HepG2 (cell line): ENCODE measurements around the gene NPW. TPM values are rescaled to one million over a fixed set of nuclear protein-coding genes. Genes with fewer than 3 reads are reported as not detected.

ENCODE experiments used
- GABPA ChIP-seq, 2 experiments: IDR thresholded peaks; 2 replicates each; pipeline ENCODE4 v1.6.1; 2011 to 2016; ENCODE audit warnings: low read depth in 2 of 2, low read length in 1 of 2, missing biosample characterization in 1 of 2, missing genetic modification characterization in 1 of 2
- HMGA1 ChIP-seq: sonication (generic); formaldehyde crosslinking; conservative IDR thresholded peaks from 2 replicates; pipeline ENCODE4 v1.4.0; 2020; ENCODE audit warnings: missing genetic modification reagents
- KDM3A ChIP-seq: IDR thresholded peaks from 2 replicates; pipeline ENCODE4 v1.6.1; 2018; ENCODE audit warnings: low read depth, missing compliant biosample characterization
- KMT2A ChIP-seq: sonication (generic); formaldehyde crosslinking; IDR thresholded peaks from 2 replicates; pipeline ENCODE4 v1.4.0; 2020; ENCODE audit warnings: missing genetic modification reagents
- PHF21A ChIP-seq: sonication (generic); formaldehyde crosslinking; IDR thresholded peaks from 2 replicates; pipeline ENCODE4 v1.5.0; 2020; ENCODE audit warnings: mild to moderate bottlenecking, missing genetic modification reagents
- RXRB ChIP-seq: IDR thresholded peaks from 2 replicates; pipeline ENCODE4 v1.6.1; 2016; ENCODE audit warnings: borderline replicate concordance, missing genetic modification reagents, missing compliant biosample characterization
- TCF7L2 ChIP-seq: IDR thresholded peaks from 2 replicates; pipeline ENCODE4 v1.6.1; 2011; ENCODE audit warnings: mild to moderate bottlenecking, low read depth, low read length, moderate library complexity
- YEATS4 ChIP-seq: sonication (generic); formaldehyde crosslinking; IDR thresholded peaks from 2 replicates; pipeline ENCODE4 v1.4.0; 2020; ENCODE audit warnings: missing genetic modification reagents, borderline replicate concordance
- ZFP1 ChIP-seq: IDR thresholded peaks from 2 replicates; pipeline ENCODE4 v1.6.1; 2016
- ZFY ChIP-seq: sonication (generic); formaldehyde crosslinking; IDR thresholded peaks from 2 replicates; pipeline ENCODE4 v1.4.0; 2020; ENCODE audit warnings: missing genetic modification reagents
- ZNF235 ChIP-seq: sonication (generic); formaldehyde crosslinking; IDR thresholded peaks from 2 replicates; pipeline ENCODE4 v1.8.1; 2023; ENCODE audit warnings: mild to moderate bottlenecking, missing genetic modification reagents, borderline replicate concordance
- ZNF292 ChIP-seq: sonication (generic); formaldehyde crosslinking; IDR thresholded peaks from 2 replicates; pipeline ENCODE4 v1.8.1; 2022; ENCODE audit warnings: mild to moderate bottlenecking, low read depth, missing genetic modification reagents, borderline replicate concordance
- ZNF317 ChIP-seq: sonication (generic); formaldehyde crosslinking; IDR thresholded peaks from 2 replicates; pipeline ENCODE4 v1.5.0; 2020; ENCODE audit warnings: mild to moderate bottlenecking, missing genetic modification reagents
- ZNF605 ChIP-seq: sonication (generic); formaldehyde crosslinking; IDR thresholded peaks from 2 replicates; pipeline ENCODE4 v1.8.0; 2022; ENCODE audit warnings: mild to moderate bottlenecking, missing genetic modification reagents
- ZNF737 ChIP-seq: sonication (generic); formaldehyde crosslinking; IDR thresholded peaks from 2 replicates; pipeline ENCODE4 v1.5.0; 2020; ENCODE audit warnings: missing genetic modification reagents, mild to moderate bottlenecking, borderline replicate concordance
- ZSCAN31 ChIP-seq: sonication (generic); formaldehyde crosslinking; IDR thresholded peaks from 2 replicates; pipeline ENCODE4 v1.5.0; 2020; ENCODE audit warnings: low read depth, mild to moderate bottlenecking, missing genetic modification reagents
- ZSCAN9 ChIP-seq: IDR thresholded peaks from 2 replicates; pipeline ENCODE4 v1.6.1; 2016; ENCODE audit warnings: borderline replicate concordance
- polyA plus RNA-seq, 8 experiments: library from polyadenylated mRNA; depleted of rRNA in 3 of 8; stranded (reverse) in 7 of 8; unstranded in 1 of 8; fragments of >200 nt; fragmentation: Illumina TruSeq in 4 of 8; extraction: Trizol in 4 of 8; gene quantifications; 2 replicates each; pipeline versions ENCODE4 v1.2.1 to v1.2.3, GENCODE V29; 2011 to 2016; ENCODE audit warnings: low read depth in 4 of 8, missing spikeins in 1 of 8, mixed read lengths in 1 of 8; ENCODE audit not compliant: insufficient read depth in 1 of 8
- total RNA-seq, 5 experiments: library from RNA; depleted of rRNA; stranded (reverse); fragments of >200 nt; fragmentation: Illumina TruSeq; extraction: Trizol; gene quantifications; 2 replicates each; pipeline ENCODE4 v1.2.3, GENCODE V29; 2016; ENCODE audit warnings: low read depth in 1 of 5
- TF ChIP-seq, protein P1 (sequence below): sonication (generic); formaldehyde crosslinking; IDR thresholded peaks from 2 replicates; pipeline ENCODE4 v1.4.0; 2020; ENCODE audit warnings: mild to moderate bottlenecking, missing genetic modification reagents
- TF ChIP-seq, protein P2 (sequence below): sonication (generic); formaldehyde crosslinking; IDR thresholded peaks from 2 replicates; pipeline ENCODE4 v1.8.0; 2022; ENCODE audit warnings: mild to moderate bottlenecking, missing genetic modification reagents, moderate library complexity
- TF ChIP-seq, protein P3 (sequence below): sonication (generic); formaldehyde crosslinking; IDR thresholded peaks from 2 replicates; pipeline ENCODE4 v1.5.1; 2020; ENCODE audit warnings: missing genetic modification reagents, mild to moderate bottlenecking, borderline replicate concordance
- TF ChIP-seq, protein P4 (sequence below): sonication (generic); formaldehyde crosslinking; IDR thresholded peaks from 2 replicates; pipeline ENCODE4 v1.8.1; 2023; ENCODE audit warnings: mild to moderate bottlenecking, missing genetic modification reagents

NPW gene
- total and polyA plus RNA-seq, 2 of the 13 experiments (the other 11 are each of a cell fraction or from before 2014, with no cell fraction given): 0.24 to 0.97 TPM

DNA sequence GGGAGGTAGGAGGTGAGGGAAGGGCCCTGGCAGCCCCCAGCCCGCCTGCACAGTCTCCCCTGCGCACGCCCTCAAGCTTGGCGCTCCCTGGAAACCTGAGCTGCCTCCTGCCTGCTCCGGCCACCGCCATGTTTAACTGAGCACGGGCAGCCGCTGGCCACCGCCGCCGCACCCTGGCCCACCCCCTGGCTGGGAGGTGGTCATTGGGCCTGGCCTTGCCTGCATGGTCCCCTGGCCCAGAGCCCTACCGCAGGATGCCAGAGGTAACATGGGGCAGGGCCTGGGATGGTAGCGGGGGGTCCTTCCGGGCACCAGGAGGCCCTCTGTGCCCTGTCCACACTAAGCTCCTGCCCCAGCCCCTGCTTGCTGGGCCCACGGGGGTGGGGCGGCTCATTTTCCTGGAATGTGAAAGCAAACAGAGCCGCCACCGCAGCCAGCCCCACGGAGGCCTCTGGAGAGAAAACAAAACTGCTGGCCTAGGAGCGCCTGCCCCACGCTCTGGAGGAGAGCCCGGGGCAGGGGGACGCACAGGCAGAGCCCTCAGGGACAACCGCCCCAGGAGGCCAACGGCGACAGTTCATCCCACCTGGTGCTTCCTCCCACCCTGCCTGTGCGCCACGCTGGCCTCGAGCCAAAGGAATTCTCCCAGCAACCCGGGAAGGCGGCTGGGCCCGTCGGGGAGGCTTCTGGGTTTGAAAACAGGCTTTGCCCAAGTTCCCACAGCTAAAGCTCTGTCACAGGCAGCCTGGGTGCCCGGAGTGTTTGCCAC, 16.0 kb downstream of the NPW start (continued):
- TF ChIP-seq, protein P1, sequence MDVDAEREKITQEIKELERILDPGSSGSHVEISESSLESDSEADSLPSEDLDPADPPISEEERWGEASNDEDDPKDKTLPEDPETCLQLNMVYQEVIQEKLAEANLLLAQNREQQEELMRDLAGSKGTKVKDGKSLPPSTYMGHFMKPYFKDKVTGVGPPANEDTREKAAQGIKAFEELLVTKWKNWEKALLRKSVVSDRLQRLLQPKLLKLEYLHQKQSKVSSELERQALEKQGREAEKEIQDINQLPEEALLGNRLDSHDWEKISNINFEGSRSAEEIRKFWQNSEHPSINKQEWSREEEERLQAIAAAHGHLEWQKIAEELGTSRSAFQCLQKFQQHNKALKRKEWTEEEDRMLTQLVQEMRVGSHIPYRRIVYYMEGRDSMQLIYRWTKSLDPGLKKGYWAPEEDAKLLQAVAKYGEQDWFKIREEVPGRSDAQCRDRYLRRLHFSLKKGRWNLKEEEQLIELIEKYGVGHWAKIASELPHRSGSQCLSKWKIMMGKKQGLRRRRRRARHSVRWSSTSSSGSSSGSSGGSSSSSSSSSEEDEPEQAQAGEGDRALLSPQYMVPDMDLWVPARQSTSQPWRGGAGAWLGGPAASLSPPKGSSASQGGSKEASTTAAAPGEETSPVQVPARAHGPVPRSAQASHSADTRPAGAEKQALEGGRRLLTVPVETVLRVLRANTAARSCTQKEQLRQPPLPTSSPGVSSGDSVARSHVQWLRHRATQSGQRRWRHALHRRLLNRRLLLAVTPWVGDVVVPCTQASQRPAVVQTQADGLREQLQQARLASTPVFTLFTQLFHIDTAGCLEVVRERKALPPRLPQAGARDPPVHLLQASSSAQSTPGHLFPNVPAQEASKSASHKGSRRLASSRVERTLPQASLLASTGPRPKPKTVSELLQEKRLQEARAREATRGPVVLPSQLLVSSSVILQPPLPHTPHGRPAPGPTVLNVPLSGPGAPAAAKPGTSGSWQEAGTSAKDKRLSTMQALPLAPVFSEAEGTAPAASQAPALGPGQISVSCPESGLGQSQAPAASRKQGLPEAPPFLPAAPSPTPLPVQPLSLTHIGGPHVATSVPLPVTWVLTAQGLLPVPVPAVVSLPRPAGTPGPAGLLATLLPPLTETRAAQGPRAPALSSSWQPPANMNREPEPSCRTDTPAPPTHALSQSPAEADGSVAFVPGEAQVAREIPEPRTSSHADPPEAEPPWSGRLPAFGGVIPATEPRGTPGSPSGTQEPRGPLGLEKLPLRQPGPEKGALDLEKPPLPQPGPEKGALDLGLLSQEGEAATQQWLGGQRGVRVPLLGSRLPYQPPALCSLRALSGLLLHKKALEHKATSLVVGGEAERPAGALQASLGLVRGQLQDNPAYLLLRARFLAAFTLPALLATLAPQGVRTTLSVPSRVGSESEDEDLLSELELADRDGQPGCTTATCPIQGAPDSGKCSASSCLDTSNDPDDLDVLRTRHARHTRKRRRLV: peak; percentile 94
- TF ChIP-seq ZNF317 (peak; percentile 71; the same call in 1 of the 2 replicates), GABPA (IDR thresholded peaks at IDR 0.05; ENCODE audit: low read depth, low read length) (no peak), GABPA (CRISPR knock-in tag; IDR thresholded peaks at IDR 0.05; ENCODE audit: low read depth) (0 out of 2 replicates have a peak, but pooled peaks have one; percentile 38), KDM3A (CRISPR knock-in tag) (peak; percentile 71; the same call in 1 of the 2 replicates), YEATS4 (CRISPR knock-in tag) (peak; percentile 72; the same call in 1 of the 2 replicates), ZNF737 (CRISPR knock-in tag) (0 out of 2 replicates have a peak, but pooled peaks have one; percentile 12), ZNF605 (CRISPR knock-in tag) (peak; percentile 75), ZSCAN31 (CRISPR knock-in tag) (peak; percentile 81; the same call in 1 of the 2 replicates), ZFY (CRISPR knock-in tag) (peak; percentile 93), ZSCAN9 (CRISPR knock-in tag) (0 out of 2 replicates have a peak, but pooled peaks have one; percentile 80), KMT2A (CRISPR knock-in tag) (peak; percentile 74; the same call in 1 of the 2 replicates), ZFP1 (CRISPR knock-in tag) (no peak), TCF7L2 (no peak), RXRB (peak; percentile 78), ZNF235 (CRISPR knock-in tag) (peak; percentile 61; the same call in 1 of the 2 replicates), ZNF292 (CRISPR knock-in tag) (peak; percentile 75; the same call in 1 of the 2 replicates), HMGA1 (CRISPR knock-in tag) (no peak), PHF21A (CRISPR knock-in tag) (peak; percentile 98)
- TF ChIP-seq, protein P2, sequence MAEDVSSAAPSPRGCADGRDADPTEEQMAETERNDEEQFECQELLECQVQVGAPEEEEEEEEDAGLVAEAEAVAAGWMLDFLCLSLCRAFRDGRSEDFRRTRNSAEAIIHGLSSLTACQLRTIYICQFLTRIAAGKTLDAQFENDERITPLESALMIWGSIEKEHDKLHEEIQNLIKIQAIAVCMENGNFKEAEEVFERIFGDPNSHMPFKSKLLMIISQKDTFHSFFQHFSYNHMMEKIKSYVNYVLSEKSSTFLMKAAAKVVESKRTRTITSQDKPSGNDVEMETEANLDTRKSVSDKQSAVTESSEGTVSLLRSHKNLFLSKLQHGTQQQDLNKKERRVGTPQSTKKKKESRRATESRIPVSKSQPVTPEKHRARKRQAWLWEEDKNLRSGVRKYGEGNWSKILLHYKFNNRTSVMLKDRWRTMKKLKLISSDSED (CRISPR knock-in tag): peak; percentile 90; the same call in 1 of the 2 replicates
- TF ChIP-seq, protein P3, sequence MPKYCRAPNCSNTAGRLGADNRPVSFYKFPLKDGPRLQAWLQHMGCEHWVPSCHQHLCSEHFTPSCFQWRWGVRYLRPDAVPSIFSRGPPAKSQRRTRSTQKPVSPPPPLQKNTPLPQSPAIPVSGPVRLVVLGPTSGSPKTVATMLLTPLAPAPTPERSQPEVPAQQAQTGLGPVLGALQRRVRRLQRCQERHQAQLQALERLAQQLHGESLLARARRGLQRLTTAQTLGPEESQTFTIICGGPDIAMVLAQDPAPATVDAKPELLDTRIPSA (CRISPR knock-in tag): peak; percentile 79; the same call in 1 of the 2 replicates
- TF ChIP-seq, protein P4, sequence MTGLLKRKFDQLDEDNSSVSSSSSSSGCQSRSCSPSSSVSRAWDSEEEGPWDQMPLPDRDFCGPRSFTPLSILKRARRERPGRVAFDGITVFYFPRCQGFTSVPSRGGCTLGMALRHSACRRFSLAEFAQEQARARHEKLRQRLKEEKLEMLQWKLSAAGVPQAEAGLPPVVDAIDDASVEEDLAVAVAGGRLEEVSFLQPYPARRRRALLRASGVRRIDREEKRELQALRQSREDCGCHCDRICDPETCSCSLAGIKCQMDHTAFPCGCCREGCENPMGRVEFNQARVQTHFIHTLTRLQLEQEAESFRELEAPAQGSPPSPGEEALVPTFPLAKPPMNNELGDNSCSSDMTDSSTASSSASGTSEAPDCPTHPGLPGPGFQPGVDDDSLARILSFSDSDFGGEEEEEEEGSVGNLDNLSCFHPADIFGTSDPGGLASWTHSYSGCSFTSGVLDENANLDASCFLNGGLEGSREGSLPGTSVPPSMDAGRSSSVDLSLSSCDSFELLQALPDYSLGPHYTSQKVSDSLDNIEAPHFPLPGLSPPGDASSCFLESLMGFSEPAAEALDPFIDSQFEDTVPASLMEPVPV (CRISPR knock-in tag): peak; percentile 47; the same call in 1 of the 2 replicates
